Neural crest cell (in vitro differentiated cells): Measurements from ENCODE around the gene EPB41L3. TPM values are rescaled to one million over a fixed set of nuclear protein-coding genes. Genes with fewer than 3 reads are reported as not detected.

Source experiments
- DNase-seq: peaks from one replicate; pipeline ENCODE4 v3.0.0; 2021; ENCODE audit warnings: low read depth, mixed read lengths, low spot score
- H3K27ac Mint-ChIP-seq: one replicate; pipeline ENCODE4 v1.8.0; 2021; ENCODE audit warnings: mild to moderate bottlenecking, mixed read lengths; ENCODE audit not compliant: unreplicated experiment
- H3K27me3 Mint-ChIP-seq: 2 replicates; pipeline ENCODE4 v1.8.0; 2021; ENCODE audit warnings: low read depth, mild to moderate bottlenecking, mixed read lengths
- H3K36me3 Mint-ChIP-seq: 2 replicates; pipeline ENCODE4 v1.8.0; 2021; ENCODE audit warnings: low read depth, mild to moderate bottlenecking, mixed read lengths
- H3K4me1 Mint-ChIP-seq: 2 replicates; pipeline ENCODE4 v1.8.0; 2021; ENCODE audit warnings: mixed read lengths
- H3K4me3 Mint-ChIP-seq: one replicate; pipeline ENCODE4 v1.8.0; 2021; ENCODE audit warnings: mild to moderate bottlenecking, mixed read lengths
- H3K9me3 Mint-ChIP-seq: 2 replicates; pipeline ENCODE4 v1.8.0; 2021; ENCODE audit warnings: mixed read lengths
- CTCF ChIP-seq: fragments of 200-600 bp; sonication (generic); conservative IDR thresholded peaks from 2 replicates; pipeline ENCODE4 v1.5.0; 2021; ENCODE audit warnings: antibody characterized with exemption, mild to moderate bottlenecking
- total RNA-seq: library from RNA; stranded (reverse); gene quantifications from 2 replicates; pipeline ENCODE4 v1.2.1, GENCODE V29; 2021

The EPB41L3 gene
- total RNA-seq, 1 donor from 2014 or later, result 13.1 TPM

GRCh38 chr18:5414546-5414945 is 129.3 kb downstream of the EPB41L3 start:
- no peaks in the 10 kb centered on the region for H3K9me3 Mint-ChIP-seq
- TF ChIP-seq CTCF, result no peak
- peak overlapping the region; percentile 72 for H3K27ac Mint-ChIP-seq
- H3K4me1 Mint-ChIP-seq, result peaks cover 34% of the 10 kb centered on the region
- DNase-seq, result peak; percentile 34
- H3K4me3 Mint-ChIP-seq, result peak overlapping the region; percentile 74
- no peaks in the 10 kb centered on the region for H3K27me3 Mint-ChIP-seq
- H3K36me3 Mint-ChIP-seq, result no peaks in the 10 kb centered on the region

GRCh38 chr18:5413447-5413846 is 130.3 kb downstream of the EPB41L3 start:
- no peak for TF ChIP-seq CTCF
- no peak overlapping the region for H3K4me3 Mint-ChIP-seq
- H3K27ac Mint-ChIP-seq, result no peak overlapping the region
- no peaks in the 10 kb centered on the region for H3K9me3 Mint-ChIP-seq
- H3K27me3 Mint-ChIP-seq, result no peaks in the 10 kb centered on the region
- peaks cover 34% of the 10 kb centered on the region for H3K4me1 Mint-ChIP-seq
- DNase-seq, result no peak
- no peaks in the 10 kb centered on the region for H3K36me3 Mint-ChIP-seq

- H3K36me3 Mint-ChIP-seq, result no peaks in the 10 kb centered on the region
- no peaks in the 10 kb centered on the region for H3K9me3 Mint-ChIP-seq
- no peaks in the 10 kb centered on the region for H3K27me3 Mint-ChIP-seq
- DNase-seq, result no peak
- peaks cover 23% of the 10 kb centered on the region for H3K4me1 Mint-ChIP-seq
- no peak overlapping the region for H3K27ac Mint-ChIP-seq
- H3K4me3 Mint-ChIP-seq, result no peak overlapping the region
- TF ChIP-seq CTCF, result no peak
Observed at GRCh38 chr18:5410582-5410981, 133.2 kb downstream of the EPB41L3 start.

- Mint-ChIP-seq H3K27me3 (no peaks in the 10 kb centered on the region), H3K4me1 (no peaks in the 10 kb centered on the region), H3K4me3 (no peak overlapping the region), H3K36me3 (peaks cover 2% of the 10 kb centered on the region), H3K27ac (no peak overlapping the region), H3K9me3 (peaks cover 2% of the 10 kb centered on the region)
- TF ChIP-seq CTCF, result no peak
- no peak for DNase-seq
Observed at GRCh38 chr18:5398269-5398668, 145.5 kb downstream of the EPB41L3 start.

GRCh38 chr18:5397102-5397501 is 146.7 kb downstream of the EPB41L3 start:
- DNase-seq, result no peak
- Mint-ChIP-seq H3K27ac (no peak overlapping the region), H3K9me3 (peaks cover 2% of the 10 kb centered on the region), H3K4me3 (no peak overlapping the region), H3K27me3 (no peaks in the 10 kb centered on the region), H3K36me3 (peaks cover 2% of the 10 kb centered on the region), H3K4me1 (no peaks in the 10 kb centered on the region)
- TF ChIP-seq CTCF, result no peak
